ENCODE data around the gene SLC35F2.

SLC35F2 gene

DNA sequence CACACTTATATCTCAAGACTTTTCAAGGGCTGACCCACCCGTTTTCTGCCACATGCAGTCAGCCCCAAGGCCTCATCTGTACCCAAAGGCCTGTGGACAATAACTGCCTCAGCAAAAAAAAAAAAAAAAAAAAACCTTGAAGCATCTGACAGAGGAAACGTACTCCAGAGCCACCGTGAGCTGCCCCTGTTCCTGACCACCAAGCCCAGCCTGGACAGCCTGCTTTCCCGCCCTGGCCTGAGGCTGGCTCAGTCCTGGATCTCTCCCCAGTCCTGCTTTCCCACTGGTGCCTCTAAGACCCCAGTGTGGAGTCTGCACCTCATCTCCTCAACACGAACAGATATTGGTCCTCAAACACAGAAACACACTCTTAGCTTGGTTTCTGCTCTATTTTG, 66.5 kb downstream of the SLC35F2 start:
- Histone ChIP-seq H3K4me3 (ENCODE audit: low read length) (no peak overlapping the region), H3K27ac (ENCODE audit: low read length) (no peak overlapping the region), H3K9me3 (replicated peaks; ENCODE audit: insufficient read depth, low read length) (no peaks in the 10 kb centered on the region), H3K79me2 (ENCODE audit: low read length) (no peaks in the 10 kb centered on the region), H3K9ac (ENCODE audit: low read length) (no peak overlapping the region), H3K36me3 (replicated peaks; ENCODE audit: insufficient read depth, low read length) (no peaks in the 10 kb centered on the region), H2AFZ (ENCODE audit: low read length) (no peak overlapping the region), H3K9me2 (replicated peaks; ENCODE audit: insufficient read depth, low read length) (no peaks in the 10 kb centered on the region), H3F3A (ENCODE audit: insufficient read depth, low read length) (no peaks in the 10 kb centered on the region), H3K4me2 (ENCODE audit: low read depth, low read length) (no peak overlapping the region), H4K20me1 (ENCODE audit: insufficient read depth, low read length) (no peaks in the 10 kb centered on the region), H3K27me3 (replicated peaks; ENCODE audit: insufficient read depth, low read length) (no peaks in the 10 kb centered on the region), H3K4me1 (ENCODE audit: low read length) (no peaks in the 10 kb centered on the region)
- DNase-seq = no peak
- TF ChIP-seq EZH2 (optimal IDR thresholded peaks at IDR 0.05; ENCODE audit: low read depth, low read length) (no peak), EZH2phosphoT487 (IDR thresholded peaks at IDR 0.05; ENCODE audit: low read length) (no peak), CTCF (IDR thresholded peaks at IDR 0.05; ENCODE audit: low read length) (no peak)

DNA sequence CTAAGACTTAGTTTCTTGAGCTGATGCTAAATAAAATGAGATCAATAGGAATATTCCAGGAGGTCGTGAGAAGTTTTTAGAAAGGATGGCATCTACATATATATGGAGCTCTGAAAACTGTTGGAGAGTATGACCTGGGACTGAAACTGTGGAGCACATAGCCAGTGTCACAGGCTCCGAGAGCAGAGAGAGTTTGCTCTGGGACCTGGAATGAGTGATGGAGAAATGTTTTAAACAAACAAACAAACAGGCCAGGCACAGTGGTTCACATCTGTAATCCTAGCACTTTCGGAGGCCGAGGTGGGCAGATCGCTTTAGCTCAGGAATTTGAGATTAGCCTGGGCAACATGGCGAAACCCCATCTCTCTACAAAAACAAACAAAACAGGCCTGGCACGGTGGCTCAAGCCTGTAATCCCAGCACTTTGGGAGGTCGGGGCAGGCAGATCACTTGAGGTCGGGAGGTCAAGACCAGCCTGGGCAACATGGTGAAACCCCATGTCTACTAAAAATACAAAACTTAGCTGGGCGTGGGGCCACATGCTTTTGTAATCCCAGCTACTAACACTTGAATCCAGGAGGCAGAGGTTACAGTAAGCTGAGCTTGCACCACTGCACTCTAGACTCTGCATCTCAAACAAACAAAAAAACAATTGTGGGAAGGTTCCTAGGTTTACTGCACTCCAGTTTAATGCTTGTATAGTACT, 67.1 kb downstream of the SLC35F2 start:
- Histone ChIP-seq H3K79me2 (ENCODE audit: low read length) (no peaks in the 10 kb centered on the region), H3K9ac (ENCODE audit: low read length) (no peak overlapping the region), H3K36me3 (replicated peaks; ENCODE audit: insufficient read depth, low read length) (no peaks in the 10 kb centered on the region), H3K4me3 (ENCODE audit: low read length) (no peak overlapping the region), H3K9me2 (replicated peaks; ENCODE audit: insufficient read depth, low read length) (no peaks in the 10 kb centered on the region), H3K4me1 (ENCODE audit: low read length) (no peaks in the 10 kb centered on the region), H4K20me1 (ENCODE audit: insufficient read depth, low read length) (no peaks in the 10 kb centered on the region), H2AFZ (ENCODE audit: low read length) (no peak overlapping the region), H3F3A (ENCODE audit: insufficient read depth, low read length) (no peaks in the 10 kb centered on the region), H3K27me3 (replicated peaks; ENCODE audit: insufficient read depth, low read length) (no peaks in the 10 kb centered on the region), H3K9me3 (replicated peaks; ENCODE audit: insufficient read depth, low read length) (no peaks in the 10 kb centered on the region), H3K27ac (ENCODE audit: low read length) (no peak overlapping the region), H3K4me2 (ENCODE audit: low read depth, low read length) (no peak overlapping the region)
- TF ChIP-seq EZH2phosphoT487 (IDR thresholded peaks at IDR 0.05; ENCODE audit: low read length) = no peak
- no peak for TF ChIP-seq EZH2 (optimal IDR thresholded peaks at IDR 0.05; ENCODE audit: low read depth, low read length)
- no peak for TF ChIP-seq CTCF (IDR thresholded peaks at IDR 0.05; ENCODE audit: low read length)
- no peak for DNase-seq

DNA sequence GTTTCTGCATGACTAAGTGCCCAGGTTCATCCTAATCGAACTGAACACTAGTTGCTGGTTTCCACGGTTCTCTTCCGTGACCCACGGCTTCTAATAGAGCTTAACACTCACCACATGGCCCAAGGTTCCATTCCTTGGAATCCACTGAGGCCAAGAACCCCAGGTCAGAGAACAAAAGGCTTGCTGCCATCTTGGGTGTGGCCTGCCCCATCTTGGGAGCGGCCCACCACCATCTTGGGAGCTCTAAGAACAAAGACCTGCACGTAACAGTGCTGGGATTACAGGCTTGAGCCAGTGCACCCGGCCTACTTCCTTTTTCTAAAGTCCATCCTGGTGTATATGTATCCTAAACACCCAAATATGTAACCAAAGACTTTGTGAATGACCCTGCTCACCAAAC, 68.8 kb downstream of the SLC35F2 start:
- Histone ChIP-seq H3K36me3 (replicated peaks; ENCODE audit: insufficient read depth, low read length) (no peaks in the 10 kb centered on the region), H3K27me3 (replicated peaks; ENCODE audit: insufficient read depth, low read length) (no peaks in the 10 kb centered on the region), H3K4me3 (ENCODE audit: low read length) (no peak overlapping the region), H3K9ac (ENCODE audit: low read length) (no peak overlapping the region), H4K20me1 (ENCODE audit: insufficient read depth, low read length) (no peaks in the 10 kb centered on the region), H3K79me2 (ENCODE audit: low read length) (no peaks in the 10 kb centered on the region), H3K27ac (ENCODE audit: low read length) (no peak overlapping the region), H3K4me1 (ENCODE audit: low read length) (no peaks in the 10 kb centered on the region), H2AFZ (ENCODE audit: low read length) (no peak overlapping the region), H3K4me2 (ENCODE audit: low read depth, low read length) (no peak overlapping the region), H3K9me2 (replicated peaks; ENCODE audit: insufficient read depth, low read length) (no peaks in the 10 kb centered on the region), H3F3A (ENCODE audit: insufficient read depth, low read length) (no peaks in the 10 kb centered on the region), H3K9me3 (replicated peaks; ENCODE audit: insufficient read depth, low read length) (no peaks in the 10 kb centered on the region)
- TF ChIP-seq EZH2 (optimal IDR thresholded peaks at IDR 0.05; ENCODE audit: low read depth, low read length) (no peak), CTCF (IDR thresholded peaks at IDR 0.05; ENCODE audit: low read length) (no peak), EZH2phosphoT487 (IDR thresholded peaks at IDR 0.05; ENCODE audit: low read length) (no peak)
- DNase-seq = no peak

Data from MM.1S (cell line).